Lower leg skin (tissue), 4 donors: ENCODE measurements around the gene GOLGA1. TPM values are rescaled to one million over a fixed set of nuclear protein-coding genes. Genes with fewer than 3 reads are reported as not detected.

ENCODE experiments used
- DNase-seq, 2 donors: peaks; one replicate each; pipeline ENCODE4 v3.0.0-alpha.2; 2019; ENCODE audit warnings: low spot score in 2 of 2
- H3K4me3 ChIP-seq: fragments of 200-600 bp; sonication (generic); 2 replicates; pipeline ENCODE4 v1.5.1; 2017; ENCODE audit warnings: mild to moderate bottlenecking, low read depth; ENCODE audit not compliant: poor library complexity, severe bottlenecking
- CTCF ChIP-seq, 3 donors: fragments of 450-650 bp; IDR thresholded peaks; one replicate each; pipeline ENCODE4 v1.5.1; 2016; ENCODE audit warnings: antibody characterized with exemption in 3 of 3, mild to moderate bottlenecking in 3 of 3, moderate library complexity in 2 of 3
- POLR2A ChIP-seq, 2 donors: fragments of 450-650 bp; IDR thresholded peaks; one replicate each; pipeline ENCODE4 v1.6.1; 2016 to 2017; ENCODE audit warnings: antibody characterized with exemption in 2 of 2, mild to moderate bottlenecking in 1 of 2, moderate library complexity in 1 of 2
- WGBS, 2 donors: methylation state at CpG; one replicate each; pipeline ENCODE4 v1.1.5; 2018; 5-methylcytosine and 5-hydroxymethylcytosine counted together
- intact Hi-C: fragments of 100-400 bp; cut with DNase I; formaldehyde crosslinking; loops from one replicate; pipeline ENCODE4 v1.15.0; 2023; ENCODE audit warnings: low total_unique reads
- total RNA-seq, 4 donors: library from RNA; depleted of rRNA; stranded (reverse); fragments of >200 nt; gene quantifications; one replicate each; pipeline ENCODE4 v1.1.0, GENCODE V29; 2016

GOLGA1 gene
- total RNA-seq, 4 donors from 2014 or later, result 15.0 to 23.4 (median 18.0) TPM

GRCh38 chr9:124946167-124946566 lies 5.3 kb upstream of the GOLGA1 start:
- WGBS, 2 donors, result 84 to 85% methylated on average over 1 of the region's 1 CpG
- H3K4me3 ChIP-seq, result no peak overlapping the region
- DNase-seq, result no peak
- intact Hi-C loops, result no loop called here
- TF ChIP-seq POLR2A (IDR thresholded peaks at IDR 0.05), result no peak
- no peak for TF ChIP-seq CTCF (IDR thresholded peaks at IDR 0.05)

GRCh38 chr9:124941679-124942561 lies 1.0 kb upstream of the GOLGA1 start:
- TF ChIP-seq CTCF (IDR thresholded peaks at IDR 0.05) (no peak), POLR2A (IDR thresholded peaks at IDR 0.05) (no peak)
- WGBS, 2 donors, result 17 to 23% methylated on average over 31 of the region's 31 CpGs
- peak; percentile 36 to 90 for DNase-seq
- peak overlapping the region; percentile 58 for H3K4me3 ChIP-seq
- intact Hi-C loops, result no loop called here

GRCh38 chr9:124940521-124940893 lies 376 bp downstream of the GOLGA1 start:
- intact Hi-C loops, result no loop called here
- TF ChIP-seq POLR2A (IDR thresholded peaks at IDR 0.05) (no peak), CTCF (IDR thresholded peaks at IDR 0.05) (no peak)
- 1% methylated on average over 10 to 17 of the region's 17 CpGs for WGBS, 2 donors
- H3K4me3 ChIP-seq, result peak overlapping the region; percentile 58
- DNase-seq, result no peak

GRCh38 chr9:124939944-124940343 lies 939 bp downstream of the GOLGA1 start:
- no peak overlapping the region for H3K4me3 ChIP-seq
- DNase-seq, result no peak
- no peak for TF ChIP-seq POLR2A (IDR thresholded peaks at IDR 0.05)
- no peak for TF ChIP-seq CTCF (IDR thresholded peaks at IDR 0.05)
- intact Hi-C loops, result no loop called here

- no peak for DNase-seq
- no peak for TF ChIP-seq CTCF (IDR thresholded peaks at IDR 0.05)
- TF ChIP-seq POLR2A (IDR thresholded peaks at IDR 0.05), result no peak
- intact Hi-C loops, result no loop called here
- H3K4me3 ChIP-seq, result no peak overlapping the region
Observed at GRCh38 chr9:124934290-124934689, 6.6 kb downstream of the GOLGA1 start.

GRCh38 chr9:124932333-124932732 lies 8.6 kb downstream of the GOLGA1 start:
- no peak for TF ChIP-seq CTCF (IDR thresholded peaks at IDR 0.05)
- intact Hi-C loops, result no loop called here
- no peak overlapping the region for H3K4me3 ChIP-seq
- 79 to 90% methylated on average over 1 of the region's 1 CpG for WGBS, 2 donors
- no peak for DNase-seq
